Nephron (organoid): ENCODE results near the gene SAMMSON.
A peak's percentile ranks its signal among the peaks of the same experiment; 100 is the strongest.

Experiments
- H3K27ac Mint-ChIP-seq, 3 experiments: 2 replicates each; pipeline ENCODE4 v1.8.0; 2020; ENCODE audit warnings: mixed read lengths in 3 of 3, mild to moderate bottlenecking in 2 of 3, moderate library complexity in 1 of 3
- H3K27me3 Mint-ChIP-seq: 2 replicates; pipeline ENCODE4 v1.8.0; 2021; ENCODE audit warnings: low read depth, mild to moderate bottlenecking, moderate library complexity, mixed read lengths
- H3K36me3 Mint-ChIP-seq: 2 replicates; pipeline ENCODE4 v1.8.0; 2020; ENCODE audit warnings: low read depth, mixed read lengths
- H3K4me1 Mint-ChIP-seq: 2 replicates; pipeline ENCODE4 v1.8.0; 2020; ENCODE audit warnings: mixed read lengths
- H3K4me3 Mint-ChIP-seq, 3 experiments: 2 replicates each; pipeline ENCODE4 v1.8.0; 2020; ENCODE audit warnings: mild to moderate bottlenecking in 3 of 3, mixed read lengths in 3 of 3, moderate library complexity in 2 of 3
- H3K9me3 Mint-ChIP-seq: 2 replicates; pipeline ENCODE4 v1.8.0; 2020; ENCODE audit warnings: mixed read lengths
- TF ChIP-seq, protein P1 (sequence below), 3 experiments: fragments of 200-600 bp; sonication (generic); IDR thresholded peaks; one replicate each; pipeline ENCODE4 v1.5.0; 2021; ENCODE audit warnings: antibody characterized with exemption in 3 of 3; ENCODE audit not compliant: unreplicated experiment in 3 of 3

Gene SAMMSON

DNA sequence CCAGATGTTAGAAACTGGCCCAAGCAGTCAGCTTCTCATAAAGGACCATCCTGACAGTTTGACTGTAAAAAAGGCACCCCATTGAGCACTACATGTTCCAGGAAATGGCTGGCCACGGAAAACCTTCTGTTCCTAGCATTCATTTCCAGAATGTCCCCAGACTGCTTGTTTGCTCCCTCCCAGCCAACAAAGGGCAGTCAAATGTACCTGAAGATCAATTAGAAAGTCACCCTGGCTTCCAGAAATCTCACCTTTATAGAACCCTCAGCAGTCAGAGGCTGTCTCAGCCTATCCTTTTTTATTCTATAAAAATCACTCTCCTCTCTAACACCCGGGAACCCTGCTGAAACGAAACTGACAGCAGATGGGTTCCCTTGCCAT, 784 bp upstream of the SAMMSON start:
- no peaks in the 10 kb centered on the region for H3K9me3 Mint-ChIP-seq
- peaks cover 48% of the 10 kb centered on the region for H3K4me1 Mint-ChIP-seq

DNA sequence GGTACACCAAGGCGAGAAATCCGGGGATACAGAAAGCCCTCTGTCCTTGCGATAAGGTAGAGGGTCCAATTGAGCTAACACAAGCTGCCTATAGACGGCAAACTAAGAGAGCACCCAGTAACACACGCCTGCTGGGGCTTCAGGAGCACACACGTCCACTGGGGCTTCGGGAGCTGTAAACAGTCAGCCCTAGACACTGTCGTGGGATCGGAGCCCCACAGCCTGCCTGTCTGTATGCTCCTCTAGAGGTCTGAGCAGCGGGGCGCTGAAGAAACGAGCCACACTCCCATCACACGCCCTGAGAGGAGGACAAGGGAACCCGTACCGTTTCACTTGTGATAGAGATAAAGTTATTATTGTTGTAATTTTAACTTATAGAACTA, 486 bp downstream of the SAMMSON start:
- peak overlapping the region in 1 of 3 experiments; percentile 72 for H3K27ac Mint-ChIP-seq
- H3K4me1 Mint-ChIP-seq = peaks cover 48% of the 10 kb centered on the region
- H3K4me3 Mint-ChIP-seq = no peak overlapping the region
- no peaks in the 10 kb centered on the region for H3K36me3 Mint-ChIP-seq
- TF ChIP-seq, protein P1, sequence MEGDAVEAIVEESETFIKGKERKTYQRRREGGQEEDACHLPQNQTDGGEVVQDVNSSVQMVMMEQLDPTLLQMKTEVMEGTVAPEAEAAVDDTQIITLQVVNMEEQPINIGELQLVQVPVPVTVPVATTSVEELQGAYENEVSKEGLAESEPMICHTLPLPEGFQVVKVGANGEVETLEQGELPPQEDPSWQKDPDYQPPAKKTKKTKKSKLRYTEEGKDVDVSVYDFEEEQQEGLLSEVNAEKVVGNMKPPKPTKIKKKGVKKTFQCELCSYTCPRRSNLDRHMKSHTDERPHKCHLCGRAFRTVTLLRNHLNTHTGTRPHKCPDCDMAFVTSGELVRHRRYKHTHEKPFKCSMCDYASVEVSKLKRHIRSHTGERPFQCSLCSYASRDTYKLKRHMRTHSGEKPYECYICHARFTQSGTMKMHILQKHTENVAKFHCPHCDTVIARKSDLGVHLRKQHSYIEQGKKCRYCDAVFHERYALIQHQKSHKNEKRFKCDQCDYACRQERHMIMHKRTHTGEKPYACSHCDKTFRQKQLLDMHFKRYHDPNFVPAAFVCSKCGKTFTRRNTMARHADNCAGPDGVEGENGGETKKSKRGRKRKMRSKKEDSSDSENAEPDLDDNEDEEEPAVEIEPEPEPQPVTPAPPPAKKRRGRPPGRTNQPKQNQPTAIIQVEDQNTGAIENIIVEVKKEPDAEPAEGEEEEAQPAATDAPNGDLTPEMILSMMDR (IDR thresholded peaks at IDR 0.05; ENCODE audit: unreplicated experiment in 3 of 3) = no peak
- no peaks in the 10 kb centered on the region for H3K27me3 Mint-ChIP-seq
- no peaks in the 10 kb centered on the region for H3K9me3 Mint-ChIP-seq

More for the DNA sequence above, 784 bp upstream of the SAMMSON start:
- TF ChIP-seq, protein P1 (IDR thresholded peaks at IDR 0.05; ENCODE audit: unreplicated experiment in 3 of 3) = no peak
- Mint-ChIP-seq H3K4me3 (peak overlapping the region in 1 of 3 experiments; percentile 45), H3K27me3 (no peaks in the 10 kb centered on the region), H3K36me3 (no peaks in the 10 kb centered on the region), H3K27ac (peak overlapping the region; percentile 87 to 91 (median 89))

DNA sequence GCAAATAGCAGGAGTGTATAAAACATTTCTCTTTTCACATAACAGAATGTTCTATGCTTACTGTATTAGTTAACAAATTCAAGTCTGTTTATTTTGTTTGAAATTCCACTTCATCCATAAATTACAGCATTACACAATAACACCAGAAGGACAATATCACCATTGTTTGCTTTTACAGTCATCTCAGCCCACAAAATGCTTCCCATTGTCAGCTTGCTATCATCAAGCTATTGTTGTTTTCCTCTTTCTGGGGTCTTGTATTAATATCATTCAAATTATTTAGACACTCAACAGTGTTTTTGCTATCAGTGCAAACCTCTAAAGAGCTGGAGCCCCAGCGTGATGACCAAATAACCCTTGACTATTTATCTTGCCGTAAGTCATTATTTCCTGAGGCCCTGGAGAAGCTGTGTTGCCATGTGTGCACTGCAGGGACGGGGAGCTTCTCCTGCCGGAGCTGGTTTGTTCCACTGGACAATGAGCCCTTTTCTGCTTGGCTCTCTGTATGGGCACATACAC, 1.1 kb downstream of the SAMMSON start:
- H3K4me3 Mint-ChIP-seq = no peak overlapping the region
- H3K9me3 Mint-ChIP-seq = no peaks in the 10 kb centered on the region
- peak overlapping the region; percentile 65 to 72 (median 68) for H3K27ac Mint-ChIP-seq
- TF ChIP-seq, protein P1 (IDR thresholded peaks at IDR 0.05; ENCODE audit: unreplicated experiment in 3 of 3) = no peak
- H3K27me3 Mint-ChIP-seq = no peaks in the 10 kb centered on the region
- peaks cover 48% of the 10 kb centered on the region for H3K4me1 Mint-ChIP-seq
- no peaks in the 10 kb centered on the region for H3K36me3 Mint-ChIP-seq

DNA sequence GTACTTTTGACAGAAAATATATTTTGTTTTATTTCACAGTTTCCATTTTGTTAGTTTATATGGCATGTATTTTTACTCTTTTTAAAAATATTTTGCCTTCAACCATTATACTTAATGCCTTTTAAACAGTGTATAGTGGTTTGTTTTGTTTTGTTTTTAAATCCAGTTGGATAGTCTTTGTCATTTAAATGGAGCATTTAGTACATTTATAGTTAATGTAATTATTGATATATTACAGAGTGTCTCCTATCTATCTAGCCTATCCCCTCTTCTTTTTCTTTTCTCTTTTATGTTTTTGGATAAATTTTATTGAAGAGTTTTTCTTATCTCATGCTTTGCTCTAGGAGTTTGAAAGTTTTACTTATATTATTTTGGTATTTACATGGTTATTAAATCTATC, 3.6 kb downstream of the SAMMSON start:
- Mint-ChIP-seq H3K4me3 (no peak overlapping the region), H3K4me1 (peaks cover 29% of the 10 kb centered on the region), H3K27me3 (no peaks in the 10 kb centered on the region), H3K36me3 (no peaks in the 10 kb centered on the region), H3K27ac (no peak overlapping the region), H3K9me3 (peaks cover 4% of the 10 kb centered on the region)
- TF ChIP-seq, protein P1 (IDR thresholded peaks at IDR 0.05; ENCODE audit: unreplicated experiment in 3 of 3) = no peak

DNA sequence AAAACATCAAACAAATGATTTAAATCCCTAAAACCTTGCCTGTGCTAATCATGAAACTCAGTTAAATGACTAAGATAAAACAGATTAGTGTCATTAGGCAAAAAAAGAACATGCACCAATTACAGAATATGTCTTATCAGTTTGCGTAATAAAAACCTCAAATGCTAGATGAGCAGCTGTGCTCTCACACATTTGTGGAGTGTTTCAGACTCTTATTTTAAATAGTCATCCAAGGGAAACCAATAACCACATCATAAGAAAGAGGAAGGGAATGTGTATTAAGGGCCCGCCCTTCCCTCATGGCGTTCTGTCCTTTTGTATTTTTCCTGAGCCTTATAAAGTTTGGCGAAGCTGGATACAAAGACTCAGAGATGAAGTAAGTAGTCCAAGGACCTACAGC, 6.6 kb downstream of the SAMMSON start:
- Mint-ChIP-seq H3K4me1 (peaks cover 7% of the 10 kb centered on the region), H3K9me3 (peaks cover 6% of the 10 kb centered on the region), H3K27ac (no peak overlapping the region), H3K4me3 (no peak overlapping the region), H3K36me3 (no peaks in the 10 kb centered on the region), H3K27me3 (no peaks in the 10 kb centered on the region)
- TF ChIP-seq, protein P1 (IDR thresholded peaks at IDR 0.05; ENCODE audit: unreplicated experiment in 3 of 3) = no peak

DNA sequence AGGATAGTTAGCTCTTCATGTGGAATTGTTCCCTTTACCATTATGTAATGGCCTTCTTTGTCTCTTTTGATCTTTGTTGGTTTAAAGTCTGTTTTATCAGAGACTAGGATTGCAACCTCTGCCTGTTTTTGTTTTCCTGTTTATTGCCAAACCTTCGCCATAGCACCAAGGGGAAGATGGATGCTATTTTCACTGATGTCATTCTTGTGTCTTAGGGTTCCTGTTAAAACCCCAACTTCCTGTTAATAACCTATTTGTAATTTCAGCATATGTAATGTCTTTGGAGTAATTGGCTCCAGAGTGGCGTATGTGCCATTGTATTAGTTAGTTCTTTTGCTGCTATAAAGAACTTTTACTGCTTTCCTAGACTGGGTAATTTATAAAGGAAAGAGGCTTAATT, 10.8 kb downstream of the SAMMSON start:
- H3K4me1 Mint-ChIP-seq = peaks cover 9% of the 10 kb centered on the region
- H3K36me3 Mint-ChIP-seq = no peaks in the 10 kb centered on the region
- TF ChIP-seq, protein P1 (IDR thresholded peaks at IDR 0.05; ENCODE audit: unreplicated experiment in 3 of 3) = no peak
- H3K4me3 Mint-ChIP-seq = no peak overlapping the region
- H3K27me3 Mint-ChIP-seq = no peaks in the 10 kb centered on the region
- H3K9me3 Mint-ChIP-seq = peaks cover 9% of the 10 kb centered on the region
- no peak overlapping the region for H3K27ac Mint-ChIP-seq
